B cell (primary cell): Measurements from ENCODE around the gene HEPACAM. TPM values are rescaled to one million over a fixed set of nuclear protein-coding genes. Genes with fewer than 3 reads are reported as not detected.

Experiments used
- ATAC-seq: fragments of 200-7000 bp; cut with Tn5 transposase; one replicate; pipeline ENCODE4 v1.10.0; 2021; ENCODE audit warnings: low read depth, mild to moderate bottlenecking, moderate number of reproducible peaks, moderate library complexity
- CTCF ChIA-PET: fragments of 350-600 bp; sonication (Branson Sonifier 250); formaldehyde crosslinking; loops from one replicate; lab custom pipeline; 2021; ENCODE audit warnings: antibody characterized with exemption, inconsistent platforms; lab: Charles Lee
- POLR2A ChIA-PET: fragments of 350-600 bp; sonication (Branson Sonifier 250); formaldehyde crosslinking; loops from one replicate; lab custom pipeline; 2021; ENCODE audit warnings: antibody characterized with exemption; lab: Charles Lee
- DNase-seq: peaks from one replicate; pipeline ENCODE4 v3.0.0; 2013
- H2AFZ ChIP-seq: 2 replicates; pipeline ENCODE4 v1.6.1; 2012; ENCODE audit warnings: mild to moderate bottlenecking, low read depth, low read length; ENCODE audit not compliant: insufficient read depth, poor library complexity, severe bottlenecking
- H3K27ac ChIP-seq, 2 donors: 1 replicate in 1 of 2; 2 replicates in 1 of 2; pipeline ENCODE4 v1.5.1; 2012 to 2013; ENCODE audit warnings: low read length in 2 of 2, mild to moderate bottlenecking in 2 of 2, moderate library complexity in 1 of 2
- H3K27me3 ChIP-seq, 4 experiments: fragments of 200-600 bp in 1 of 4; sonication (generic) in 1 of 4; replicated peaks in 1 of 4; 1 replicate in 2 of 4; 2 replicates in 2 of 4; pipeline versions ENCODE4 v1.6.1 to v1.7.0; 2013 to 2016; ENCODE audit warnings: low read length in 3 of 4, mild to moderate bottlenecking in 2 of 4, mixed read lengths in 1 of 4, moderate library complexity in 1 of 4; ENCODE audit not compliant: insufficient read depth in 4 of 4, control insufficient read depth in 3 of 4; ENCODE audit errors: control extremely low read depth in 1 of 4
- H3K36me3 ChIP-seq, 2 experiments: replicated peaks in 1 of 2; 1 replicate in 1 of 2; 2 replicates in 1 of 2; pipeline versions ENCODE4 v1.6.1 to v1.7.1; 2013; ENCODE audit warnings: low read length in 1 of 2; ENCODE audit not compliant: insufficient read depth in 2 of 2, control insufficient read depth in 1 of 2; ENCODE audit errors: control extremely low read depth in 1 of 2, extremely low read depth in 1 of 2
- H3K4me1 ChIP-seq, 2 donors: fragments of 200-600 bp in 1 of 2; sonication (generic) in 1 of 2; 1 replicate in 1 of 2; 2 replicates in 1 of 2; pipeline versions ENCODE4 v1.5.1 to v1.6.1; 2013 to 2017; ENCODE audit warnings: low read length in 2 of 2; ENCODE audit not compliant: control insufficient read depth in 2 of 2, insufficient read depth in 2 of 2
- H3K4me2 ChIP-seq: replicated peaks from 2 replicates; pipeline ENCODE3; 2012; ENCODE audit warnings: mild to moderate bottlenecking, low read depth, low read length; ENCODE audit not compliant: poor library complexity, severe bottlenecking
- H3K4me3 ChIP-seq, 5 experiments: fragments of 200-600 bp in 1 of 5; sonication (generic) in 1 of 5; 1 replicate in 3 of 5; 2 replicates in 2 of 5; pipeline versions ENCODE4 v1.5.1 to v1.7.0; 2011 to 2016; ENCODE audit warnings: low read length in 4 of 5, mild to moderate bottlenecking in 4 of 5, low read depth in 2 of 5, control low read depth in 1 of 5, moderate library complexity in 1 of 5; ENCODE audit not compliant: insufficient read depth in 1 of 5; ENCODE audit errors: control extremely low read depth in 1 of 5, extremely low read depth in 1 of 5
- H3K79me2 ChIP-seq: fragments of 200-600 bp; sonication (generic); one replicate; pipeline ENCODE4 v1.6.0; 2016; ENCODE audit warnings: low read length; ENCODE audit not compliant: control insufficient read depth, insufficient read depth
- H3K9ac ChIP-seq: fragments of 200-600 bp; sonication (generic); 2 replicates; pipeline ENCODE4 v1.6.1; 2017; ENCODE audit warnings: mild to moderate bottlenecking, low read length, moderate library complexity
- H3K9me3 ChIP-seq, 3 donors: one replicate each; pipeline versions ENCODE4 v1.6.1 to v1.7.1; 2013; ENCODE audit warnings: low read length in 2 of 3; ENCODE audit not compliant: control insufficient read depth in 2 of 3, insufficient read depth in 1 of 3; ENCODE audit errors: control extremely low read depth in 1 of 3
- H4K20me1 ChIP-seq: 2 replicates; pipeline ENCODE4 v1.6.0; 2012; ENCODE audit warnings: mild to moderate bottlenecking, low read length; ENCODE audit not compliant: insufficient read depth, control insufficient read depth, poor library complexity, severe bottlenecking
- H3K27ac Mint-ChIP-seq: one replicate; pipeline ENCODE4 v1.8.0; 2021; ENCODE audit warnings: mixed read lengths
- H3K27me3 Mint-ChIP-seq: one replicate; pipeline ENCODE4 v1.8.0; 2021; ENCODE audit warnings: mixed read lengths
- H3K4me1 Mint-ChIP-seq: one replicate; pipeline ENCODE4 v1.8.0; 2021; ENCODE audit warnings: mixed read lengths
- H3K4me3 Mint-ChIP-seq: one replicate; pipeline ENCODE4 v1.8.0; 2021; ENCODE audit warnings: mixed read lengths
- H3K9me3 Mint-ChIP-seq: one replicate; pipeline ENCODE4 v1.8.0; 2022; ENCODE audit warnings: mixed read lengths; ENCODE audit not compliant: insufficient read depth
- EZH2 ChIP-seq: IDR thresholded peaks from 2 replicates; pipeline ENCODE4 v1.6.1; 2012; ENCODE audit warnings: borderline replicate concordance, low read depth, mild to moderate bottlenecking, moderate library complexity, low read length; ENCODE audit not compliant: insufficient read depth, poor library complexity, severe bottlenecking
- WGBS: methylation state at CpG from one replicate; pipeline ENCODE4 v1.1.5; 2013; ENCODE audit warnings: missing lambda C conversion rate; ENCODE audit not compliant: insufficient coverage; 5-methylcytosine and 5-hydroxymethylcytosine counted together
- intact Hi-C: fragments of 100-400 bp; cut with micrococcal nuclease; formaldehyde crosslinking; loops from one replicate; pipeline ENCODE4 v1.10.0; 2022
- polyA minus RNA-seq: library from RNA; depleted of rRNA, polyadenylated mRNA; stranded (reverse); fragments of >200 nt; gene quantifications from 2 replicates; pipeline ENCODE4 v1.2.3, GENCODE V29; 2012
- polyA plus RNA-seq: library from polyadenylated mRNA; depleted of rRNA; stranded (reverse); fragments of >200 nt; gene quantifications from 2 replicates; pipeline ENCODE4 v1.2.3, GENCODE V29; 2012
- total RNA-seq, 2 donors: library from RNA; stranded (reverse); fragments of 120-200 nt in 1 of 2; gene quantifications; 1 replicate in 1 of 2; 2 replicates in 1 of 2; pipeline versions ENCODE4 v1.2.3 to v1.2.4, GENCODE V29; 2013 to 2022
- TF ChIP-seq, protein P1 (sequence below): fragments of 200-600 bp; IDR thresholded peaks from one replicate; pipeline ENCODE4 v1.8.0; 2022; ENCODE audit warnings: antibody characterized with exemption, mild to moderate bottlenecking

HEPACAM gene, protein sequence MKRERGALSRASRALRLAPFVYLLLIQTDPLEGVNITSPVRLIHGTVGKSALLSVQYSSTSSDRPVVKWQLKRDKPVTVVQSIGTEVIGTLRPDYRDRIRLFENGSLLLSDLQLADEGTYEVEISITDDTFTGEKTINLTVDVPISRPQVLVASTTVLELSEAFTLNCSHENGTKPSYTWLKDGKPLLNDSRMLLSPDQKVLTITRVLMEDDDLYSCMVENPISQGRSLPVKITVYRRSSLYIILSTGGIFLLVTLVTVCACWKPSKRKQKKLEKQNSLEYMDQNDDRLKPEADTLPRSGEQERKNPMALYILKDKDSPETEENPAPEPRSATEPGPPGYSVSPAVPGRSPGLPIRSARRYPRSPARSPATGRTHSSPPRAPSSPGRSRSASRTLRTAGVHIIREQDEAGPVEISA
- total RNA-seq (not detected in 2 replicates), polyA plus RNA-seq (not detected in 2 replicates), polyA minus RNA-seq (not detected in 2 replicates)
- total RNA-seq (2013) = not detected

DNA sequence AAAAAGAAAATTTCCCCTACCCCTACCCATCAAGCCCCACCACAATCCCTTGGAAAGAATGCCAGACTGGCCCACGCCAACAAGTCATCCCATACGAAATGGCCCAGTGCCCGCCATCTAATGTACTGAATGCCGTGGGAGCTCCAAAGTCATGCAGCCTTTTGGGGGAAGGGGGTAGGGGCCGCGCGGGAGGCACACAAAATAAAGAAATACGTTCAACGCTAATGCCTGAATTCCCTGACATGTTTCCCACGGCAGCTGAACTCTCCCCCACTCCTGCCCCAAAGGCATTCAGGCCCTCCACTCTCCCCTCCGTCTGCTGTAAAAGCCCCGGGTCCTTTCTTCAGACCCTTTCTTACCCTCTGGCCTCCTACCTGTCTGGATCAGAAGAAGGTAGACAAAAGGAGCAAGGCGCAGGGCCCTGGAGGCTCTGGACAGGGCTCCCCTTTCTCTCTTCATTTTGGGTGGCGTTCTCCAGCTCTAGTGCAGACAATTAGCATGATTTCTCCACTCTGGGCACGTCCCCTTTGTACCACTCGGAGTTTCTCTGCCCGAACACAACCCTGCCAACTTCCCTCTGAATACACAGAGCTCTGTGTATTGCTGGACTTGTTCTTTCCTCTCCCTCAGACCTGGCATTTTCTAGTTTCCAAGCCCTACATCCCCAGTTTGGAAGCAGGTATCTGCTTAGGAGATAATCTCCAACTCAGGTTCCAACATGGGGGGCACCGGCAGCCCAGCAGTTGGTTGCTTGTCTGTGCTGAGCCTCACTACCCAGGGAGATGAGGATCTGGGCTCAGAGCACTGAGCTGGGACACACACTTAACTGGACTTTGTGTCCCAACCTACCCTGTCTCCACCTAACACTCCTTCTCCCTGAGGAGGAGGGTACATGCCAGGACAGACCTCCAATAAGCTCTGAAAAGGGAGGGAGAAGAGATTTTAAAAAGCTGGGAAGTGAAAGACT is at the start of gene HEPACAM:
HEPACAM (minus strand) TSS at position 500 of the 967 bp plus-strand sequence; CDS start at position 459, 41 bp downstream.
- Histone ChIP-seq H3K9me3 (peaks cover 0 to 8% (median 4%) of the 10 kb centered on the region in 3 donors), H3K27ac (no peak within 1 kb of the TSS), H3K9ac (no peak within 1 kb of the TSS), H4K20me1 (no peaks in the 10 kb centered on the region), H3K79me2 (no peaks in the 10 kb centered on the region), H3K4me2 (no peak within 1 kb of the TSS), H2AFZ (no peak within 1 kb of the TSS), H3K4me1 (no peaks in the 10 kb centered on the region), H3K36me3 (no peaks in the 10 kb centered on the region), H3K27me3 (peaks cover 0 to 21% (median 5%) of the 10 kb centered on the region in 4 experiments), H3K4me3 (no peak within 1 kb of the TSS)
- POLR2A ChIA-PET = no interaction called here
- CTCF ChIA-PET = interaction anchor here (0.6 to 0.7 kb wide), 2 partner anchors 43 to 60 kb away, joined by 3 read pairs; no protein-coding TSS in a partner anchor
- peaks cover 14% of the 10 kb centered on the region for H3K27me3 Mint-ChIP-seq
- intact Hi-C loops = no loop called here
- H3K27ac Mint-ChIP-seq = no peak within 1 kb of the TSS
- no peak within 1 kb of the TSS for H3K4me3 Mint-ChIP-seq
- no peaks in the 10 kb centered on the region for H3K9me3 Mint-ChIP-seq
- 90% methylated on average over 16 of the region's 18 CpGs for WGBS
- ATAC-seq (no peak), DNase-seq (no peak)
- no peaks in the 10 kb centered on the region for H3K4me1 Mint-ChIP-seq
- no peak for TF ChIP-seq EZH2
- TF ChIP-seq, protein P1, sequence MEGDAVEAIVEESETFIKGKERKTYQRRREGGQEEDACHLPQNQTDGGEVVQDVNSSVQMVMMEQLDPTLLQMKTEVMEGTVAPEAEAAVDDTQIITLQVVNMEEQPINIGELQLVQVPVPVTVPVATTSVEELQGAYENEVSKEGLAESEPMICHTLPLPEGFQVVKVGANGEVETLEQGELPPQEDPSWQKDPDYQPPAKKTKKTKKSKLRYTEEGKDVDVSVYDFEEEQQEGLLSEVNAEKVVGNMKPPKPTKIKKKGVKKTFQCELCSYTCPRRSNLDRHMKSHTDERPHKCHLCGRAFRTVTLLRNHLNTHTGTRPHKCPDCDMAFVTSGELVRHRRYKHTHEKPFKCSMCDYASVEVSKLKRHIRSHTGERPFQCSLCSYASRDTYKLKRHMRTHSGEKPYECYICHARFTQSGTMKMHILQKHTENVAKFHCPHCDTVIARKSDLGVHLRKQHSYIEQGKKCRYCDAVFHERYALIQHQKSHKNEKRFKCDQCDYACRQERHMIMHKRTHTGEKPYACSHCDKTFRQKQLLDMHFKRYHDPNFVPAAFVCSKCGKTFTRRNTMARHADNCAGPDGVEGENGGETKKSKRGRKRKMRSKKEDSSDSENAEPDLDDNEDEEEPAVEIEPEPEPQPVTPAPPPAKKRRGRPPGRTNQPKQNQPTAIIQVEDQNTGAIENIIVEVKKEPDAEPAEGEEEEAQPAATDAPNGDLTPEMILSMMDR = no peak
